Tibial nerve (tissue), 3 donors: ENCODE measurements around the gene ATP2C1.

ENCODE experiments used
- POLR2A ChIP-seq, 2 donors: fragments of 450-650 bp; IDR thresholded peaks; one replicate each; pipeline ENCODE4 v1.6.1; 2017; ENCODE audit warnings: antibody characterized with exemption in 2 of 2, mild to moderate bottlenecking in 2 of 2, moderate library complexity in 2 of 2
- TF ChIP-seq, protein P1 (sequence below), 5 experiments: fragments of 200-600 bp in 3 of 5; fragments of 450-650 bp in 2 of 5; sonication (generic) in 3 of 5; IDR thresholded peaks; one replicate each; pipeline ENCODE4 v1.5.1; 2016 to 2019; ENCODE audit warnings: antibody characterized with exemption in 5 of 5, mild to moderate bottlenecking in 3 of 5, moderate library complexity in 2 of 5

DNA sequence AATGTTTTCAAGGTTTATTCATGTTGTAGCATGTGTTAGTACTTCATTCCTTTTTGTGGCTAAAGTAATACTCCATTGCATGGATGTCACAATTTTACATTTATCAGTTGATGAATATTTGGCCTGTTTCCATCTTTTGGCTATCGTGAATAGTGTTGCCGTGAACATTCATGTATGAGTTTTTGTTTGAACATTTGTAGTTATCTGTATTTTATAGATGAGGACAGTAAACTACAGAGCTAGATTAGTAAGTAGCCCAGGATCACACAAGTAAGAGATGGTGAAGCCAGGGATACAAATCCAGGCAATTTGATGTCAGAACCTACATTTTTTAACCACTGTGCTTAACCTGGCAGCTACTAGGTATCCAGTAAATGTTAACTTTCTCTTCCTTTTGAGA, 69.6 kb downstream of the ATP2C1 start:
- TF ChIP-seq, protein P1, sequence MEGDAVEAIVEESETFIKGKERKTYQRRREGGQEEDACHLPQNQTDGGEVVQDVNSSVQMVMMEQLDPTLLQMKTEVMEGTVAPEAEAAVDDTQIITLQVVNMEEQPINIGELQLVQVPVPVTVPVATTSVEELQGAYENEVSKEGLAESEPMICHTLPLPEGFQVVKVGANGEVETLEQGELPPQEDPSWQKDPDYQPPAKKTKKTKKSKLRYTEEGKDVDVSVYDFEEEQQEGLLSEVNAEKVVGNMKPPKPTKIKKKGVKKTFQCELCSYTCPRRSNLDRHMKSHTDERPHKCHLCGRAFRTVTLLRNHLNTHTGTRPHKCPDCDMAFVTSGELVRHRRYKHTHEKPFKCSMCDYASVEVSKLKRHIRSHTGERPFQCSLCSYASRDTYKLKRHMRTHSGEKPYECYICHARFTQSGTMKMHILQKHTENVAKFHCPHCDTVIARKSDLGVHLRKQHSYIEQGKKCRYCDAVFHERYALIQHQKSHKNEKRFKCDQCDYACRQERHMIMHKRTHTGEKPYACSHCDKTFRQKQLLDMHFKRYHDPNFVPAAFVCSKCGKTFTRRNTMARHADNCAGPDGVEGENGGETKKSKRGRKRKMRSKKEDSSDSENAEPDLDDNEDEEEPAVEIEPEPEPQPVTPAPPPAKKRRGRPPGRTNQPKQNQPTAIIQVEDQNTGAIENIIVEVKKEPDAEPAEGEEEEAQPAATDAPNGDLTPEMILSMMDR (IDR thresholded peaks at IDR 0.05) = no peak
- TF ChIP-seq POLR2A (IDR thresholded peaks at IDR 0.05) = no peak
